HG02623 (cell line): Measurements from ENCODE around the gene RFFL.
A peak's percentile ranks its signal among the peaks of the same experiment; 100 is the strongest.
"Not testable (repeated sequence)": the region's sequence is repeated elsewhere in the genome, so short reads cannot be mapped to it uniquely, and the experiment has no call there.

Experiments used
- ATAC-seq: cut with Tn5 transposase; IDR thresholded peaks from one replicate; pipeline ENCODE4 v1.9.1; 2021; ENCODE audit warnings: moderate library complexity; ENCODE audit not compliant: unreplicated experiment

The RFFL gene

GRCh38 chr17:35063514-35064223 is at the start of gene RFFL:
Gene RFFL (minus strand): TSS chr17:35063707. CDS start chr17:35026553, 37,154 bp downstream.
- peak; percentile 66 for ATAC-seq

- not testable (repeated sequence) for ATAC-seq
Observed at GRCh38 chr17:35110791-35111190, 47.3 kb upstream of the RFFL start.

- no peak for ATAC-seq
Observed at GRCh38 chr17:35104844-35105450, 41.4 kb upstream of the RFFL start.

GRCh38 chr17:35103271-35103670 is 39.8 kb upstream of the RFFL start:
- no peak for ATAC-seq

- no peak for ATAC-seq
Observed at GRCh38 chr17:35101725-35102124, 38.2 kb upstream of the RFFL start.

GRCh38 chr17:35101036-35101435 is 37.5 kb upstream of the RFFL start:
- ATAC-seq: no peak

- ATAC-seq: no peak
Observed at GRCh38 chr17:35099908-35100307, 36.4 kb upstream of the RFFL start.

GRCh38 chr17:35097776-35098175 is 34.3 kb upstream of the RFFL start:
- no peak for ATAC-seq

- ATAC-seq: no peak
Observed at GRCh38 chr17:35095741-35096140, 32.2 kb upstream of the RFFL start.

GRCh38 chr17:35094902-35095301 is 31.4 kb upstream of the RFFL start:
- no peak for ATAC-seq

GRCh38 chr17:35090707-35091106 is 27.2 kb upstream of the RFFL start:
- not testable (repeated sequence) for ATAC-seq

GRCh38 chr17:35089586-35090296 is 26.2 kb upstream of the RFFL start:
- no peak for ATAC-seq

GRCh38 chr17:35088881-35089585 is 25.5 kb upstream of the RFFL start:
- ATAC-seq: peak; percentile 66

GRCh38 chr17:35088356-35088880 is 24.9 kb upstream of the RFFL start:
- ATAC-seq: no peak

GRCh38 chr17:35087731-35088355 is 24.3 kb upstream of the RFFL start:
- ATAC-seq: no peak

- ATAC-seq: no peak
Observed at GRCh38 chr17:35086931-35087573, 23.5 kb upstream of the RFFL start.

GRCh38 chr17:35086164-35086563 is 22.7 kb upstream of the RFFL start:
- ATAC-seq: no peak

GRCh38 chr17:35084987-35085386 is 21.5 kb upstream of the RFFL start:
- ATAC-seq: no peak

- no peak for ATAC-seq
Observed at GRCh38 chr17:35083071-35083470, 19.6 kb upstream of the RFFL start.

GRCh38 chr17:35082073-35082657 is 18.7 kb upstream of the RFFL start:
- ATAC-seq: no peak
